Measurements from ENCODE around the gene NOC2L. TPM values are rescaled to one million over a fixed set of nuclear protein-coding genes. Genes with fewer than 3 reads are reported as not detected.
A peak's percentile ranks its signal among the peaks of the same experiment; 100 is the strongest.

The NOC2L gene
- polyA plus RNA-seq, 1 donor (not counting 4 experiments of a cell fraction or from before 2014, with no cell fraction given) = 51.8 TPM

DNA sequence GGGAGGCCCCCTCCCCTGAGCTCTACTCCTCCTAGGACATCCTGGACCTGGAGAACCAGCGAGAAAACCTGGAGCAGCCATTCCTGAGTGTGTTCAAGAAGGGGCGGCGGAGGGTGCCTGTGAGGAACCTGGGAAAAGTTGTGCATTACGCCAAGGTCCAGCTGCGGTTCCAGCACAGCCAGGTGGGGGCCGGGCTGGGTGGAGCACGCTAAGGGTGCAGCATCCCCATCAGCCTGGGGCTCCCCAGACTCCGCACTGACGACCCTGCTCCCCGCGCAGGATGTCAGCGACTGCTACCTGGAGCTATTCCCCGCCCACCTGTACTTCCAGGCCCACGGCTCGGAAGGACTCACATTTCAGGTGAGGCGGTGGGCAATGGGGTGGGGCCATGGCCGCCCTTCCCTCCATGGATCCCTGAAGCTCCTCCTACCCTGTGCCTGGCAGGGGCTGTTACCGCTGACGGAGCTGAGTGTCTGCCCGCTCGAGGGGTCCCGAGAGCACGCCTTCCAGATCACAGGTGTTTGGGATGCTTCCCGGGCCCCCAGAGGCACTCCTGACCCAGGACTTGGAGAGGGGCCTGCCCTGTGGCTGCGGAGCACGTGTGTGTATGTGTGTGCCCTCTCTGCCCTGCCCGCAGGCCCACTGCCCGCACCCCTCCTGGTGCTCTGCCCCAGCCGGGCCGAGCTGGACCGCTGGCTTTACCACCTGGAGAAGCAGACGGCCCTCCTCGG is 11.4 kb upstream of the NOC2L start:
- DNase-seq (ENCODE audit: low read depth, low spot score) = no peak
- FAIRE-seq = no peak
- Histone ChIP-seq H2AFZ (ENCODE audit: control insufficient read depth, low read length) (no peak overlapping the region), H3K79me2 (ENCODE audit: control insufficient read depth, insufficient read depth, low read length) (no peaks in the 10 kb centered on the region), H3K4me2 (ENCODE audit: control insufficient read depth, extremely low read depth, insufficient read depth, low read depth, low read length) (no peak overlapping the region), H3K27me3 (ENCODE audit: control insufficient read depth, extremely low read depth, insufficient read depth, low read length) (no peaks in the 10 kb centered on the region), H3K4me3 (ENCODE audit: control insufficient read depth in 2 of 3, extremely low read depth in 1 of 3, insufficient read depth in 2 of 3, low read depth in 1 of 3, low read length in 3 of 3) (no peak overlapping the region), H3K27ac (ENCODE audit: control insufficient read depth, insufficient read depth, low read length) (no peak overlapping the region), H3K9me3 (ENCODE audit: control insufficient read depth, low read depth, low read length) (no peaks in the 10 kb centered on the region), H3K9ac (ENCODE audit: control insufficient read depth, extremely low read depth, insufficient read depth, low read length) (no peak overlapping the region), H3K9me1 (ENCODE audit: control insufficient read depth, extremely low read depth, insufficient read depth, low read length) (no peaks in the 10 kb centered on the region), H3K36me3 (ENCODE audit: control insufficient read depth in 2 of 2, extremely low read depth in 1 of 2, insufficient read depth in 2 of 2, low read length in 2 of 2) (peaks cover 0 to 3% of the 10 kb centered on the region in 2 experiments), H3K4me1 (ENCODE audit: control insufficient read depth, extremely low read depth, insufficient read depth, low read length) (peaks cover 13% of the 10 kb centered on the region), H4K20me1 (ENCODE audit: control insufficient read depth, extremely low read depth, insufficient read depth, low read length) (no peaks in the 10 kb centered on the region)
- dilution Hi-C loops (cut with MboI; ENCODE audit: extremely low pct_ligation_motif_present, low sequenced_read_pairs) = no loop called here
- TF ChIP-seq EZH2 (IDR thresholded peaks at IDR 0.05; ENCODE audit: low read length) = no peak
- TF ChIP-seq, protein P1, sequence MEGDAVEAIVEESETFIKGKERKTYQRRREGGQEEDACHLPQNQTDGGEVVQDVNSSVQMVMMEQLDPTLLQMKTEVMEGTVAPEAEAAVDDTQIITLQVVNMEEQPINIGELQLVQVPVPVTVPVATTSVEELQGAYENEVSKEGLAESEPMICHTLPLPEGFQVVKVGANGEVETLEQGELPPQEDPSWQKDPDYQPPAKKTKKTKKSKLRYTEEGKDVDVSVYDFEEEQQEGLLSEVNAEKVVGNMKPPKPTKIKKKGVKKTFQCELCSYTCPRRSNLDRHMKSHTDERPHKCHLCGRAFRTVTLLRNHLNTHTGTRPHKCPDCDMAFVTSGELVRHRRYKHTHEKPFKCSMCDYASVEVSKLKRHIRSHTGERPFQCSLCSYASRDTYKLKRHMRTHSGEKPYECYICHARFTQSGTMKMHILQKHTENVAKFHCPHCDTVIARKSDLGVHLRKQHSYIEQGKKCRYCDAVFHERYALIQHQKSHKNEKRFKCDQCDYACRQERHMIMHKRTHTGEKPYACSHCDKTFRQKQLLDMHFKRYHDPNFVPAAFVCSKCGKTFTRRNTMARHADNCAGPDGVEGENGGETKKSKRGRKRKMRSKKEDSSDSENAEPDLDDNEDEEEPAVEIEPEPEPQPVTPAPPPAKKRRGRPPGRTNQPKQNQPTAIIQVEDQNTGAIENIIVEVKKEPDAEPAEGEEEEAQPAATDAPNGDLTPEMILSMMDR (optimal IDR thresholded peaks at IDR 0.05 in 1 of 3, IDR thresholded peaks at IDR 0.05 in 1 of 3, conservative IDR thresholded peaks at IDR 0.05 in 1 of 3; ENCODE audit: extremely low read depth in 1 of 3, insufficient read depth in 2 of 3, low read length in 3 of 3) = no peak

DNA sequence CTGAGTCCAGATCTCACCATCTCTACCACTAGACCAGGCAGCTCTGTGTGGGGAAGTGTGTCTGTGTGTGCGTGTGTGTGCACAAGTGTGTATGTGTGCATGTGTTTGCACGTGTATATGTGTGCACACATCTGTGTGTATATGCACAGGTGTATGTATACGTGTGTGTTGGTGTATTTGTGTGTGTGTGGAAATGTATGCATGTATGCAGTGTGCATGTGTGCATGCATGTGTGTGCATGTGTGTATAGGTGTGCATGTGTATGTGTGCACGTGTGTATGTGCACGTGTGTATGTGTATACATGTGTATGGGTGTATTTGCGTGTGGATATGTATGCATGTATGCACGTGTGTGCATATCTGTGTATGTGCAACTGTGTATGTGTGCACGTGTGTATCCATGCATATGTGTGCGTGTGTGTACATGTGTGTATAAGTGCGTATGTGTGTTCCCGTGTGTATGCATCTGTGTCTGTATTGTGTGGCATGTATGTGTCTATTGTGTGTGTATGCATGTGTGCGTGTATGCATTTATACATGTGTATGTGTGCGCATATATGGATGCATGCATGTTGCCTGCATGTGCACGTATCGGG is 10.3 kb upstream of the NOC2L start:
- Histone ChIP-seq H3K4me2 (ENCODE audit: control insufficient read depth, extremely low read depth, insufficient read depth, low read depth, low read length) (no peak overlapping the region), H2AFZ (ENCODE audit: control insufficient read depth, low read length) (no peak overlapping the region), H3K4me1 (ENCODE audit: control insufficient read depth, extremely low read depth, insufficient read depth, low read length) (peaks cover 13% of the 10 kb centered on the region), H3K4me3 (ENCODE audit: control insufficient read depth in 2 of 3, extremely low read depth in 1 of 3, insufficient read depth in 2 of 3, low read depth in 1 of 3, low read length in 3 of 3) (no peak overlapping the region), H3K27ac (ENCODE audit: control insufficient read depth, insufficient read depth, low read length) (no peak overlapping the region), H4K20me1 (ENCODE audit: control insufficient read depth, extremely low read depth, insufficient read depth, low read length) (no peaks in the 10 kb centered on the region), H3K9ac (ENCODE audit: control insufficient read depth, extremely low read depth, insufficient read depth, low read length) (no peak overlapping the region), H3K79me2 (ENCODE audit: control insufficient read depth, insufficient read depth, low read length) (no peaks in the 10 kb centered on the region), H3K9me3 (ENCODE audit: control insufficient read depth, low read depth, low read length) (no peaks in the 10 kb centered on the region), H3K9me1 (ENCODE audit: control insufficient read depth, extremely low read depth, insufficient read depth, low read length) (no peaks in the 10 kb centered on the region), H3K27me3 (ENCODE audit: control insufficient read depth, extremely low read depth, insufficient read depth, low read length) (no peaks in the 10 kb centered on the region), H3K36me3 (ENCODE audit: control insufficient read depth in 2 of 2, extremely low read depth in 1 of 2, insufficient read depth in 2 of 2, low read length in 2 of 2) (peaks cover 0 to 3% of the 10 kb centered on the region in 2 experiments)
- FAIRE-seq = peak; percentile 13
- dilution Hi-C loops (cut with MboI; ENCODE audit: extremely low pct_ligation_motif_present, low sequenced_read_pairs) = no loop called here
- TF ChIP-seq EZH2 (IDR thresholded peaks at IDR 0.05; ENCODE audit: low read length) = no peak
- TF ChIP-seq, protein P1 (optimal IDR thresholded peaks at IDR 0.05 in 1 of 3, IDR thresholded peaks at IDR 0.05 in 1 of 3, conservative IDR thresholded peaks at IDR 0.05 in 1 of 3; ENCODE audit: extremely low read depth in 1 of 3, insufficient read depth in 2 of 3, low read length in 3 of 3) = no peak
- no peak for DNase-seq (ENCODE audit: low read depth, low spot score)

Measured in keratinocyte (primary cell).